ENCODE measurements around the gene FRMD1. TPM values are rescaled to one million over a fixed set of nuclear protein-coding genes. Genes with fewer than 3 reads are reported as not detected.

FRMD1 gene
- total RNA-seq, 4 donors from 2014 or later, result 0.13 TPM; not detected in 3

- no peak for DNase-seq
- H3K4me3 ChIP-seq (replicated peaks in 1 of 3), result no peak overlapping the region
- TF ChIP-seq POLR2A (IDR thresholded peaks at IDR 0.05) (no peak), CTCF (IDR thresholded peaks at IDR 0.05) (no peak)
- H3K27me3 ChIP-seq, result no peaks in the 10 kb centered on the region
- intact Hi-C loops (cut with DNase I), result no loop called here
- no peak overlapping the region for H3K27ac ChIP-seq
- H3K9me3 ChIP-seq, result no peaks in the 10 kb centered on the region
- 93 to 99% methylated on average over 8 to 10 of the region's 10 CpGs for WGBS, 2 donors
- no peaks in the 10 kb centered on the region for H3K4me1 ChIP-seq
- H3K36me3 ChIP-seq, result no peaks in the 10 kb centered on the region
Measured at GRCh38 chr6:168086066-168086465, 7.1 kb upstream of the FRMD1 start.

DNA sequence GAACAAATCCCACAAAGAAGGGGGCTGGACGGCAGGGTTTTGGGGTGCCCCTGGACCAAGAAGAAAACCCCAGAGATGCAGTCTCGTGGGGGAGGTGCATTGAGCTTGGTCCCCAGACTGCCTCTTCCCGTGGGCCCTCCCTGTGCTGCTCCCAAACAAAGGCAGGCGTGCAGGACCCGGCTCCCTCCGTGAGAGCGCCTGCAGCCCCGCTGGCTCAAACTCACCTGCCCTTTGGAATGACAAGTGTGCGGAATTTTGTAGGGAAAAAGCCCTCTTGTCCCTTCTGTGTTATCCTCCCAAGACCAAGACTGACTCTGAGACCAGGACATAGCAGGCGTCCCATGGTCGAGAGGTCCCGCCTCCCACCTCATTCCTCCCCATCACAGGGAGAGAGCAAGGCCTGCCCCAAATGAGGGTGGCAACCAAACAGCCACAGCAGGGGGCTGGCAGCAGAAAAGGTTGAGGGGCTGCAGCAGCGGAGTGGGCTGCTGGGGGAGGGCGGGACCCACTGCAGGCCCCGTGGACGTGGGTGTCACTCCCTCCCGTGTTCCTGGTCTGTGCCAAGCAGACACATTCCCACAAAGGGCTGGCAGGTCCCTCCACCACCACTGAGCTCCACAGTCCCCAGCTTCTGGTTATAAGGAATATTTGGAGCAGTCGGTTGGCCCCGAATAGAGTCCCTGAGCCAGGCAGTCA lies 5.6 kb upstream of the FRMD1 start:
- Histone ChIP-seq H3K4me1 (no peaks in the 10 kb centered on the region), H3K27ac (no peak overlapping the region), H3K36me3 (no peaks in the 10 kb centered on the region), H3K27me3 (no peaks in the 10 kb centered on the region), H3K9me3 (no peaks in the 10 kb centered on the region), H3K4me3 (replicated peaks in 1 of 3) (no peak overlapping the region)
- intact Hi-C loops (cut with DNase I), result no loop called here
- DNase-seq, result no peak
- TF ChIP-seq CTCF (IDR thresholded peaks at IDR 0.05) (no peak), POLR2A (IDR thresholded peaks at IDR 0.05) (no peak)
- 82 to 83% methylated on average over 14 to 18 of the region's 19 CpGs for WGBS, 2 donors

- intact Hi-C loops (cut with DNase I), result no loop called here
- no peak overlapping the region for H3K4me3 ChIP-seq (replicated peaks in 1 of 3)
- WGBS, 2 donors, result 37 to 60% methylated on average over 5 of the region's 5 CpGs
- H3K36me3 ChIP-seq, result no peaks in the 10 kb centered on the region
- DNase-seq, result no peak
- H3K9me3 ChIP-seq, result no peaks in the 10 kb centered on the region
- H3K27me3 ChIP-seq, result no peaks in the 10 kb centered on the region
- H3K27ac ChIP-seq, result no peak overlapping the region
- TF ChIP-seq POLR2A (IDR thresholded peaks at IDR 0.05), result no peak
- TF ChIP-seq CTCF (IDR thresholded peaks at IDR 0.05), result no peak
- no peaks in the 10 kb centered on the region for H3K4me1 ChIP-seq
Measured at GRCh38 chr6:168083514-168083885, 4.5 kb upstream of the FRMD1 start.

DNA sequence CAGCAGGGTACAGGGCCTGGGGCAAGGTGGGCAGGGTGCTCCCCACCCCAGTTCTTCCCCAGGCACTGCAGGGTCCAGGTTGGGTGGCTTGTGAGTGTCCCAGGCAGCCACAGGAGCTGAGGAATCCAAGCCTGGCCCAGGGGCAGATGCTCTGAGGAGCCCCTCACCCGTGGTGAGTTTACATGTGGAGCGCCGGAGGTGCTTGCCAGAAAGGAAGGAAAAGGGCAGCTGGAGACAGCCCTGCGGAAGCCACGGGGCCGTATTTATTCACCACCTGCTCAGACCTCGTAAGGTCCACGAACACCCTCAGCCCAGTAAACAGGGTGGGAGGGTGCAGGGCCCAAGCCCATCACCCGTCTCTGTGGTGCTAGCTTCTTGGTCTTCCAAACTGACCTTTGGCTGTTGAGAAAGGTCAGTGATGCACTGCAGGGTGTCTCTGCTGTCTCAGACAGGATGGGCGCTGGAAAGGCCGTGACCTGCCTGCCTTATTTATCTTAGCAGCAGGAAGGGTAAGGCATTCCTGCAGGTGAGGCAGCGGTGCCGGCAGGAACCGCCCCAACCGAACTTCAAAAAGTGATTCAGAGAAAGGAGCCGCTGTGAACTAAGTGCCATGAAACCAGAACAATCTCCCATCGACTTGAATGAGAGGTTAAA lies 4.0 kb upstream of the FRMD1 start:
- no peaks in the 10 kb centered on the region for H3K4me1 ChIP-seq
- WGBS, 2 donors, result 46 to 49% methylated on average over 15 to 17 of the region's 17 CpGs
- intact Hi-C loops (cut with DNase I), result no loop called here
- no peak overlapping the region for H3K4me3 ChIP-seq (replicated peaks in 1 of 3)
- no peaks in the 10 kb centered on the region for H3K36me3 ChIP-seq
- H3K27me3 ChIP-seq, result no peaks in the 10 kb centered on the region
- no peaks in the 10 kb centered on the region for H3K9me3 ChIP-seq
- no peak for DNase-seq
- no peak overlapping the region for H3K27ac ChIP-seq
- TF ChIP-seq POLR2A (IDR thresholded peaks at IDR 0.05) (no peak), CTCF (IDR thresholded peaks at IDR 0.05) (no peak)

DNA sequence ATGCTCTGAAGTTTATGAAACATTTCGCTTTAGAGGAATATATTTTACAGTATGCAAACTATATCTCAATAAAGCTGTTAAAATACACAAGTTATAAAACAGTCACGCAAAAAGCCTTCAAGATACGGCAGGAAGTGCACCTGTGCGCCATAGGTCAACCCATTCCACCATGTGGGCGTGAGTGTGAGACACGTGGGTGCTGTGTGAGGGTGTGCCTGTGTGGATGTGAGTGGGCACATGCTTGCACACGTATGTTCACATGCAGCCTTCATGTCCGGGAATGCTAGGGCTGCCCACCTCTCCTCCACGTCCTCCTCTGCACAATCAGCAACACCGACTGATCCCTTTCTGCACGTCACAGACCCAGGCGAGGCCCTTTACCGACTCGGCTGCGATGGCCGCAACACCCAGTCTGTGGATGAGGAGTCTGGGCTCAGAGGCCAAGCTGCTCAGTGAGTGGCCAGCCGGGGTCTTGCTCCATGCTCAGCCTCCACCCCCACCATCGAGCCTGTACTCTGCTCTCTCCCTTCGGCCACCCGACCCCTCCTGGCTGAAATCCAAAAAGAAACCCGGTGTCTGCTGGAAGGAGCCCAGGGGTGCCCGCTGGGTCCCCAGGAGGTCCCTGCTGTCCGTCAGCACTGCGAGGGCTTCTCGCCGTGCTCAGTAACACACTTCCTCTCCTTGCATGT lies 3.0 kb upstream of the FRMD1 start:
- no peaks in the 10 kb centered on the region for H3K4me1 ChIP-seq
- H3K27ac ChIP-seq, result no peak overlapping the region
- TF ChIP-seq POLR2A (IDR thresholded peaks at IDR 0.05), result no peak
- TF ChIP-seq CTCF (IDR thresholded peaks at IDR 0.05), result no peak
- H3K27me3 ChIP-seq, result no peaks in the 10 kb centered on the region
- intact Hi-C loops (cut with DNase I), result no loop called here
- DNase-seq, result no peak
- H3K36me3 ChIP-seq, result no peaks in the 10 kb centered on the region
- no peaks in the 10 kb centered on the region for H3K9me3 ChIP-seq
- H3K4me3 ChIP-seq (replicated peaks in 1 of 3), result no peak overlapping the region
- 85 to 88% methylated on average over 25 to 26 of the region's 26 CpGs for WGBS, 2 donors
